Hepatocyte (in vitro differentiated cells): ENCODE data around the gene ETF1. TPM values are rescaled to one million over a fixed set of nuclear protein-coding genes. Genes with fewer than 3 reads are reported as not detected.

Source experiments
- DNase-seq: peaks from one replicate; pipeline ENCODE4 v3.0.0-alpha.2; 2016; ENCODE audit warnings: low spot score
- H2AFZ ChIP-seq: fragments of 200-600 bp; sonication (generic); 2 replicates; pipeline ENCODE4 v1.6.0; 2016; ENCODE audit warnings: antibody characterized with exemption, mild to moderate bottlenecking
- H3K27ac ChIP-seq: fragments of 200-600 bp; sonication (generic); 2 replicates; pipeline ENCODE4 v1.5.1; 2016; ENCODE audit warnings: mild to moderate bottlenecking
- H3K27me3 ChIP-seq: fragments of 200-600 bp; sonication (generic); 2 replicates; pipeline ENCODE4 v1.6.1; 2016
- H3K36me3 ChIP-seq: fragments of 200-600 bp; sonication (generic); replicated peaks from 2 replicates; pipeline ENCODE4 v1.5.1; 2016; ENCODE audit warnings: low read depth; ENCODE audit not compliant: insufficient read depth
- H3K4me1 ChIP-seq: fragments of 200-600 bp; sonication (generic); 2 replicates; pipeline ENCODE4 v1.5.1; 2016; ENCODE audit warnings: mild to moderate bottlenecking, moderate library complexity; ENCODE audit not compliant: insufficient read depth
- H3K4me2 ChIP-seq: fragments of 200-600 bp; sonication (generic); 2 replicates; pipeline ENCODE4 v1.6.0; 2016
- H3K4me3 ChIP-seq: fragments of 200-600 bp; sonication (generic); 2 replicates; pipeline ENCODE4 v1.5.1; 2016; ENCODE audit warnings: mild to moderate bottlenecking
- H3K79me2 ChIP-seq: fragments of 200-600 bp; sonication (generic); 2 replicates; pipeline ENCODE4 v1.6.0; 2017; ENCODE audit warnings: mild to moderate bottlenecking
- H3K9me2 ChIP-seq: fragments of 200-600 bp; sonication (generic); replicated peaks from 2 replicates; pipeline ENCODE4 v1.6.0; 2017; ENCODE audit warnings: mild to moderate bottlenecking; ENCODE audit not compliant: insufficient read depth
- H3K9me3 ChIP-seq: fragments of 200-600 bp; sonication (generic); 2 replicates; pipeline ENCODE4 v1.5.1; 2016; ENCODE audit warnings: low read depth, mild to moderate bottlenecking
- H4K20me1 ChIP-seq: fragments of 200-600 bp; sonication (generic); 2 replicates; pipeline ENCODE4 v1.6.0; 2016; ENCODE audit warnings: mild to moderate bottlenecking; ENCODE audit not compliant: insufficient read depth, poor library complexity, severe bottlenecking
- EZH2 ChIP-seq: fragments of 200-600 bp; sonication (generic); IDR thresholded peaks from 2 replicates; pipeline ENCODE4 v1.6.1; 2016; ENCODE audit warnings: antibody characterized with exemption, mild to moderate bottlenecking, borderline replicate concordance
- EZH2phosphoT487 ChIP-seq: fragments of 200-600 bp; sonication (generic); IDR thresholded peaks from one replicate; pipeline ENCODE4 v1.6.1; 2018; ENCODE audit warnings: antibody characterized with exemption, mild to moderate bottlenecking, low read depth, moderate library complexity; ENCODE audit not compliant: unreplicated experiment, severe bottlenecking
- WGBS: methylation state at CpG from one replicate; pipeline ENCODE4 v1.1.6; 2016; ENCODE audit warnings: low lambda C conversion rate; ENCODE audit errors: missing lambda C conversion rate; 5-methylcytosine and 5-hydroxymethylcytosine counted together
- polyA plus RNA-seq: library from polyadenylated mRNA; unstranded; fragments of >200 nt; fragmentation: Nextera tagmentation; extraction: Ambion mirVana; gene quantifications from 2 replicates; pipeline ENCODE4 v1.2.1, GENCODE V29; 2016
- total RNA-seq: library from RNA; depleted of rRNA; stranded (reverse); fragments of >200 nt; gene quantifications from 2 replicates; pipeline ENCODE4 v1.2.3, GENCODE V29; 2014
- TF ChIP-seq, protein P1 (sequence below): fragments of 200-600 bp; sonication (generic); IDR thresholded peaks from 2 replicates; pipeline ENCODE4 v1.5.1; 2016; ENCODE audit warnings: antibody characterized with exemption, mild to moderate bottlenecking; ENCODE audit not compliant: poor library complexity

ETF1 gene
- total and polyA plus RNA-seq, 2 experiments from 2014 or later, result 42.6 to 93.3 TPM

DNA sequence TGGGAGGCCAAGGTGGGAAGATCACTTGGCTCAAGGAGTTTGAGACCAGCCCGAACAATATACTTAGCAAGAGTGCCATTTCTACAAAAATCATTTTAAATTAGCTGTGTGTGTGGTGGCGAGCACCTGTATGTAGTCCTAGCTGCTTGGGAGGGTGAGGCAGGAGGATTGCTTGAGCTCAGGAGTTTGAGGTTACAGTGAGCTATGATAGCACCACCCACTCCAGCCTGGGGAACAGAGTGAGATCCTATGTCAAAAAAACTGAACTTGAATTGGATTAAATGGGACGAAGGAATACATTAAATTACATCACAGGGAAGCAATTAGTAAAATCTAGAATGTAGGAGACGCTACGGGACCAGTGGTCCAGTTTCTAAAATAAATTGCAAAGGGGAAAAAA, 6.4 kb upstream of the ETF1 start:
- Histone ChIP-seq H3K36me3 (no peaks in the 10 kb centered on the region), H3K9me3 (no peaks in the 10 kb centered on the region), H2AFZ (no peak overlapping the region), H3K4me3 (no peak overlapping the region), H3K27me3 (no peaks in the 10 kb centered on the region), H3K4me2 (no peak overlapping the region), H3K4me1 (peaks cover 18% of the 10 kb centered on the region), H4K20me1 (no peaks in the 10 kb centered on the region), H3K9me2 (no peaks in the 10 kb centered on the region), H3K27ac (no peak overlapping the region), H3K79me2 (peaks cover 54% of the 10 kb centered on the region)
- DNase-seq, result no peak
- WGBS, result 98% methylated on average over 5 of the region's 5 CpGs
- no peak for TF ChIP-seq EZH2
- TF ChIP-seq, protein P1, sequence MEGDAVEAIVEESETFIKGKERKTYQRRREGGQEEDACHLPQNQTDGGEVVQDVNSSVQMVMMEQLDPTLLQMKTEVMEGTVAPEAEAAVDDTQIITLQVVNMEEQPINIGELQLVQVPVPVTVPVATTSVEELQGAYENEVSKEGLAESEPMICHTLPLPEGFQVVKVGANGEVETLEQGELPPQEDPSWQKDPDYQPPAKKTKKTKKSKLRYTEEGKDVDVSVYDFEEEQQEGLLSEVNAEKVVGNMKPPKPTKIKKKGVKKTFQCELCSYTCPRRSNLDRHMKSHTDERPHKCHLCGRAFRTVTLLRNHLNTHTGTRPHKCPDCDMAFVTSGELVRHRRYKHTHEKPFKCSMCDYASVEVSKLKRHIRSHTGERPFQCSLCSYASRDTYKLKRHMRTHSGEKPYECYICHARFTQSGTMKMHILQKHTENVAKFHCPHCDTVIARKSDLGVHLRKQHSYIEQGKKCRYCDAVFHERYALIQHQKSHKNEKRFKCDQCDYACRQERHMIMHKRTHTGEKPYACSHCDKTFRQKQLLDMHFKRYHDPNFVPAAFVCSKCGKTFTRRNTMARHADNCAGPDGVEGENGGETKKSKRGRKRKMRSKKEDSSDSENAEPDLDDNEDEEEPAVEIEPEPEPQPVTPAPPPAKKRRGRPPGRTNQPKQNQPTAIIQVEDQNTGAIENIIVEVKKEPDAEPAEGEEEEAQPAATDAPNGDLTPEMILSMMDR, result no peak
- TF ChIP-seq EZH2phosphoT487, result no peak

DNA sequence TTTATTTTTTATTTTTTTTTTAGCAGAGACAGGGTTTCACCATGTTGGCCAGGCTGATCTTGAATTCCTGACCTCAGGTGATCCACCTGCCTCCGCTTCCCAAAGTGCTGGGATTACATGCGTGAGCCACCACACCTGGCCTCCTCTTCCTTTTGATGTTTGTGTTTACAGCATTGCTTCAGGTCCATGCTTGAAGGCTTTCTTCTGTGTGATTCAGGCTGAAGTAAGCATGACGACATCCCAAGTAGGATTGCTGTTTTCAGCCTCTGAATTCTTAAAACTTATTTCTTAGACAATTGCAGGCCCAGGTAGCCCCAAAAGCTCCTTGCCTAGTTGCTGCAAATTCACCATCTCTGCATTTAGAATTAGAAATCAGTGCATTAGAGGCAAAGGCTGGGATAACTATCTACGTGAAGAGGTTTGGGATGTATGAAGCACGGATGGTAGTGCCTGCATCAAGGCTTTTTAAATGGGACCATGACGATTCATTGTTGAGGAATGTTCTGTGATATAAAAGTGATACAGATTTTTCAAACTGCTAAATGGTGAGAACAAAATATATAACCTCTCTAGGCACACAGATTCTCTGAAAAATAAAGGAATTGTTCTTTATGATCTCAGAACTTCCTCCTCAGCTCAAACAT, 3.0 kb upstream of the ETF1 start:
- no peak for TF ChIP-seq EZH2
- TF ChIP-seq EZH2phosphoT487, result no peak
- TF ChIP-seq, protein P1, result no peak
- Histone ChIP-seq H3K9me3 (no peaks in the 10 kb centered on the region), H3K4me3 (no peak overlapping the region), H3K79me2 (peaks cover 80% of the 10 kb centered on the region), H3K27ac (no peak overlapping the region), H2AFZ (no peak overlapping the region), H3K4me2 (peak overlapping the region; percentile 92), H3K36me3 (no peaks in the 10 kb centered on the region), H3K27me3 (no peaks in the 10 kb centered on the region), H3K9me2 (no peaks in the 10 kb centered on the region), H4K20me1 (peaks cover 9% of the 10 kb centered on the region), H3K4me1 (peaks cover 28% of the 10 kb centered on the region)
- no peak for DNase-seq
- WGBS, result 93% methylated on average over 6 of the region's 6 CpGs

DNA sequence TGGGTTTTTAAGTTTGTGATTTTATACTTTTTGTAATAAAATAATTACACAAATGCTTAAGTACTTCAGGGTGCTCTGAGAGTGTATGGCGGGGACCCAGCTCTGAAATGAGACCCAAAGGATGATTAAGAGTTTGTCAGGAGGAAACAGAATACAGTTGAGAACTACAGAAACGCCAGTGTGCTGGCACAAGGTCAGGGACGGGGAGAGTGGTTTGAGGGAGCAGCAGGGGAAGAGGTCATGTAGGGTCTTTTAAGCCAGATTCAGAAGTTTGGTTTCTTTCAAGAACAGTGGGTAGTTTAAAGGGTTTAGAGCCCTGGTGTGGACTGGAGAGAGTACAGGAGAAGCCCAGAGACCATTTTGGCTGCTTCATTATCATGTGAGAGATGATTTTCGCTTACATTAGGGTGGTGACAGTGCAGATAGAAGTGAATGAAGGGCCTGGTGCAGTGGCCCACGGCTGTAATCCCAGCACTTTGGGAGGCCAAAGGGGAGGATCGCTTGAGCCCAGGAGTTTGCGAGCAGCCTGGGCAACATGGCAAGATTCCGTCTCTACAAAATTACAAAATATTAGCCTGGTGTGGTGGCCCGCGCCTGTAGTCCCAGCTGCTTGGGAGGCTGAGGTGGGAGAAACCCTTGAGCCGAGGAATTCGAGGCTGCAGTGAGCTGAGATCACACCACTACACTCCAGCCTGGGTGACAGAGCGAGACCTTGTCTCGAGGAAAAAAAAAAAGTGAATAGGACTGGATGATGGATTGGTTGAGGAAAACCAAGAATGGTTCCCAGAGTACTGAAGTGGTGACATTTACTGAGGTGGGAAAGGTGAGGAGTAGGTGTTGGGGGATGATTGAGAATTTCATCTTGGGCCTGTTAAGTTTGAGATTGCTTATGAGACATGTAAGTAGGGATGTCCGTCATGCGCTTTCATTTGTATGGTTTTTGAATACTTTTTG, 1.4 kb upstream of the ETF1 start:
- peaks cover 90% of the 10 kb centered on the region for H3K79me2 ChIP-seq
- H3K27me3 ChIP-seq, result no peaks in the 10 kb centered on the region
- H3K9me3 ChIP-seq, result no peaks in the 10 kb centered on the region
- DNase-seq, result peak; percentile 23
- H3K27ac ChIP-seq, result peak overlapping the region; percentile 96
- no peak for TF ChIP-seq EZH2
- TF ChIP-seq EZH2phosphoT487, result no peak
- TF ChIP-seq, protein P1, result no peak
- H4K20me1 ChIP-seq, result peaks cover 25% of the 10 kb centered on the region
- no peaks in the 10 kb centered on the region for H3K9me2 ChIP-seq
- H3K36me3 ChIP-seq, result no peaks in the 10 kb centered on the region
- peaks cover 36% of the 10 kb centered on the region for H3K4me1 ChIP-seq
- H2AFZ ChIP-seq, result no peak overlapping the region
- WGBS, result 62% methylated on average over 16 of the region's 16 CpGs
- peak overlapping the region; percentile 35 for H3K4me3 ChIP-seq
- H3K4me2 ChIP-seq, result peak overlapping the region; percentile 92
